ENCODE data around the gene CAPN15. TPM values are rescaled to one million over a fixed set of nuclear protein-coding genes. Genes with fewer than 3 reads are reported as not detected.

The CAPN15 gene
- total RNA-seq, 2 donors from 2014 or later, result 55.3 to 76.1 TPM

GRCh38 chr16:560701-561412 is 33.3 kb downstream of the CAPN15 start:
- 47 to 74% methylated on average over 15 to 52 of the region's 54 CpGs for WGBS, 2 experiments (ENCODE audit: insufficient coverage in 1 of 2, insufficient read length in 1 of 2)
- H3K27me3 Mint-ChIP-seq (ENCODE audit: insufficient read depth), result peaks cover 30% of the 10 kb centered on the region
- no peaks in the 10 kb centered on the region for H3K9me3 Mint-ChIP-seq
- H3K4me3 Mint-ChIP-seq, result no peak overlapping the region
- H3K27ac Mint-ChIP-seq, result no peak overlapping the region
- no peaks in the 10 kb centered on the region for H3K9me3 ChIP-seq (ENCODE audit: control insufficient read depth, low read length)
- no peaks in the 10 kb centered on the region for H3K36me3 Mint-ChIP-seq (ENCODE audit: low read depth)
- H3K4me3 ChIP-seq (ENCODE audit: low read length), result no peak overlapping the region
- TF ChIP-seq CTCF (conservative IDR thresholded peaks at IDR 0.05), result no peak
- H3K36me3 ChIP-seq (ENCODE audit: control insufficient read depth, insufficient read depth, low read length), result no peaks in the 10 kb centered on the region
- no peak overlapping the region for H3K27ac ChIP-seq (ENCODE audit: low read depth, low read length)
- no peak overlapping the region for H3K9ac ChIP-seq (ENCODE audit: extremely low read depth, low read length, poor library complexity, severe bottlenecking)
- H3K4me1 ChIP-seq (ENCODE audit: control insufficient read depth, insufficient read depth, low read length), result peaks cover 2% of the 10 kb centered on the region
- peaks cover 45% of the 10 kb centered on the region for H3K27me3 ChIP-seq (ENCODE audit: control insufficient read depth, insufficient read depth, low read length, poor library complexity, severe bottlenecking)
- no peak for DNase-seq
- H3K4me1 Mint-ChIP-seq, result no peaks in the 10 kb centered on the region

- Histone ChIP-seq H3K4me1 (ENCODE audit: control insufficient read depth, insufficient read depth, low read length) (peaks cover 4% of the 10 kb centered on the region), H3K9me3 (ENCODE audit: control insufficient read depth, low read length) (no peaks in the 10 kb centered on the region), H3K36me3 (ENCODE audit: control insufficient read depth, insufficient read depth, low read length) (no peaks in the 10 kb centered on the region), H3K27ac (ENCODE audit: low read depth, low read length) (no peak overlapping the region), H3K9ac (ENCODE audit: extremely low read depth, low read length, poor library complexity, severe bottlenecking) (no peak overlapping the region), H3K27me3 (ENCODE audit: control insufficient read depth, insufficient read depth, low read length, poor library complexity, severe bottlenecking) (peaks cover 45% of the 10 kb centered on the region), H3K4me3 (ENCODE audit: low read length) (no peak overlapping the region)
- no peak overlapping the region for H3K4me3 Mint-ChIP-seq
- H3K4me1 Mint-ChIP-seq, result peaks cover under 1% of the 10 kb centered on the region
- 92 to 95% methylated on average over 11 to 15 of the region's 15 CpGs for WGBS, 2 experiments (ENCODE audit: insufficient coverage in 1 of 2, insufficient read length in 1 of 2)
- H3K36me3 Mint-ChIP-seq (ENCODE audit: low read depth), result no peaks in the 10 kb centered on the region
- H3K27me3 Mint-ChIP-seq (ENCODE audit: insufficient read depth), result peaks cover 30% of the 10 kb centered on the region
- H3K9me3 Mint-ChIP-seq, result no peaks in the 10 kb centered on the region
- TF ChIP-seq CTCF (conservative IDR thresholded peaks at IDR 0.05), result no peak
- no peak for DNase-seq
- H3K27ac Mint-ChIP-seq, result no peak overlapping the region
Measured at GRCh38 chr16:561413-561794, 33.9 kb downstream of the CAPN15 start.

- peaks cover 45% of the 10 kb centered on the region for H3K27me3 ChIP-seq (ENCODE audit: control insufficient read depth, insufficient read depth, low read length, poor library complexity, severe bottlenecking)
- no peaks in the 10 kb centered on the region for H3K9me3 Mint-ChIP-seq
Measured at GRCh38 chr16:561957-562938, 34.7 kb downstream of the CAPN15 start.

More at GRCh38 chr16:561957-562938, 34.7 kb downstream of the CAPN15 start:
- DNase-seq, result no peak
- Mint-ChIP-seq H3K36me3 (ENCODE audit: low read depth) (no peaks in the 10 kb centered on the region), H3K4me1 (peaks cover 8% of the 10 kb centered on the region), H3K4me3 (no peak overlapping the region), H3K27ac (no peak overlapping the region), H3K27me3 (ENCODE audit: insufficient read depth) (peaks cover 30% of the 10 kb centered on the region)
- Histone ChIP-seq H3K9ac (ENCODE audit: extremely low read depth, low read length, poor library complexity, severe bottlenecking) (no peak overlapping the region), H3K36me3 (ENCODE audit: control insufficient read depth, insufficient read depth, low read length) (no peaks in the 10 kb centered on the region), H3K27ac (ENCODE audit: low read depth, low read length) (no peak overlapping the region), H3K9me3 (ENCODE audit: control insufficient read depth, low read length) (no peaks in the 10 kb centered on the region), H3K4me3 (ENCODE audit: low read length) (no peak overlapping the region), H3K4me1 (ENCODE audit: control insufficient read depth, insufficient read depth, low read length) (peaks cover 7% of the 10 kb centered on the region)
- WGBS, 2 experiments (ENCODE audit: insufficient coverage in 1 of 2, insufficient read length in 1 of 2), result 85 to 89% methylated on average over 23 to 43 of the region's 43 CpGs
- TF ChIP-seq CTCF (conservative IDR thresholded peaks at IDR 0.05), result no peak

All from endodermal cell (in vitro differentiated cells).